Lower lobe of right lung (tissue), 2 donors: Measurements from ENCODE around the gene ZNF747. TPM values are rescaled to one million over a fixed set of nuclear protein-coding genes. Genes with fewer than 3 reads are reported as not detected.
"Not testable (repeated sequence)": the region's sequence is repeated elsewhere in the genome, so short reads cannot be mapped to it uniquely, and the experiment has no call there.

Experiments
- ATAC-seq, 2 donors: fragments of 200-7000 bp; cut with Tn5 transposase; one replicate each; pipeline ENCODE4 v1.9.1; 2020 to 2022; ENCODE audit warnings: mild to moderate bottlenecking in 2 of 2, moderate library complexity in 2 of 2
- DNase-seq: peaks from one replicate; pipeline ENCODE4 v3.0.0-alpha.2; 2020
- H3K27ac ChIP-seq: fragments of 200-600 bp; one replicate; pipeline ENCODE4 v1.8.0; 2022
- H3K27me3 ChIP-seq: fragments of 200-600 bp; one replicate; pipeline ENCODE4 v1.8.0; 2022; ENCODE audit warnings: low read depth
- H3K36me3 ChIP-seq: fragments of 200-600 bp; one replicate; pipeline ENCODE4 v1.8.0; 2022; ENCODE audit warnings: mild to moderate bottlenecking
- H3K4me1 ChIP-seq: fragments of 200-600 bp; one replicate; pipeline ENCODE4 v1.8.0; 2022
- H3K4me3 ChIP-seq: fragments of 200-600 bp; one replicate; pipeline ENCODE4 v1.8.0; 2022; ENCODE audit warnings: mild to moderate bottlenecking
- H3K9me3 ChIP-seq: fragments of 200-600 bp; one replicate; pipeline ENCODE4 v1.8.0; 2022
- intact Hi-C: fragments of 100-400 bp; cut with DNase I; formaldehyde crosslinking; loops from one replicate; pipeline ENCODE4 v1.11.0; 2022
- total RNA-seq: library from RNA; stranded (reverse); fragmentation: NEBNext Ultra II Directional; extraction: Animal tissue kit (Norgen Biotek cat#: 25700); gene quantifications from one replicate; pipeline ENCODE4 v1.2.1, GENCODE V29; 2021
- TF ChIP-seq, protein P1 (sequence below): fragments of 200-600 bp; IDR thresholded peaks from one replicate; pipeline ENCODE4 v1.8.0; 2022; ENCODE audit warnings: antibody characterized with exemption, mild to moderate bottlenecking
- donor health status: DM: no; HTN: yes; CAD: no; lungs with severe emphysema.

ZNF747 gene
- total RNA-seq, 1 donor from 2014 or later = 9.3 TPM

DNA sequence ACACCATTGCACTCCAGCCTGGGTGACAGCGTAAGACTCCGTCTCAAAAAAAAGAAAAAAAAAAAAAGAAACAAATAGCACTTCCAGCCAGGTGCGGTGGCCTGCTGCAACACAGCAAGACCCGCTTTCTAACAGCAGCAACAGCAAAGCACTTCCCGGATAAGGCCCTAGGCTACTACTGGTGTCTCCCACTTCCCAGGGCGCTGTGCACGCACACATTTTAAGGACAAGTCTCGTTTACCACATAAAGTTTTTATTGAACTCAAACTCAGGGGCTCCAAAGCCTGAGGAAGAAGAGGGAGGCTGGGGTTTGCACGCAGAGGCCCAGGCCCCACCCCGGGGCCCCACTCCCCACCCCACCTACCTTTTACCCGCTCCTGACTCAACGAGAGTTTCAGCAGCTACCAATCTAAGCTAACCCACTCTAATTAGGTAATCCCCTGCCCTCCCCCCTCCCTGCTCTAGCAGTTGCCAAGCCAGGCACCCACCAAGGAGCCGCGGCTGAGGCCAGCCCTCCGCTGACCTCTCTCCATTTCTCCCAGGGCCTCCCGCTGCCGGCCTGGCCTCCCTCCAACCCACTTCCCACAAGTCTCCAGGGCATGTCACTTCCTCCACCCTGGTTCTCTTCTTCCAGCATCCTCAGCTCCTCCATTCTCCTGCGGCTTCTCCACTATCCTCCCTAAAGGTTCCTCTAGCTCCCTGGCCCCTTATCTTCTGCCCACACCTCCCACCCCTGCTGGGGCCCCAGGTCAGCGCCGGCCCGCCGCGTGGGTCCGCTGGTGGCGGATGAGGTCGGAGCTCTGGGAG is 10.7 kb downstream of the ZNF747 start:
- DNase-seq (no peak), ATAC-seq (no peak)
- H3K27me3 ChIP-seq = no peaks in the 10 kb centered on the region
- H3K27ac ChIP-seq = no peak overlapping the region
- peaks cover 21% of the 10 kb centered on the region for H3K4me1 ChIP-seq
- intact Hi-C loops = no loop called here
- H3K9me3 ChIP-seq = no peaks in the 10 kb centered on the region
- TF ChIP-seq, protein P1, sequence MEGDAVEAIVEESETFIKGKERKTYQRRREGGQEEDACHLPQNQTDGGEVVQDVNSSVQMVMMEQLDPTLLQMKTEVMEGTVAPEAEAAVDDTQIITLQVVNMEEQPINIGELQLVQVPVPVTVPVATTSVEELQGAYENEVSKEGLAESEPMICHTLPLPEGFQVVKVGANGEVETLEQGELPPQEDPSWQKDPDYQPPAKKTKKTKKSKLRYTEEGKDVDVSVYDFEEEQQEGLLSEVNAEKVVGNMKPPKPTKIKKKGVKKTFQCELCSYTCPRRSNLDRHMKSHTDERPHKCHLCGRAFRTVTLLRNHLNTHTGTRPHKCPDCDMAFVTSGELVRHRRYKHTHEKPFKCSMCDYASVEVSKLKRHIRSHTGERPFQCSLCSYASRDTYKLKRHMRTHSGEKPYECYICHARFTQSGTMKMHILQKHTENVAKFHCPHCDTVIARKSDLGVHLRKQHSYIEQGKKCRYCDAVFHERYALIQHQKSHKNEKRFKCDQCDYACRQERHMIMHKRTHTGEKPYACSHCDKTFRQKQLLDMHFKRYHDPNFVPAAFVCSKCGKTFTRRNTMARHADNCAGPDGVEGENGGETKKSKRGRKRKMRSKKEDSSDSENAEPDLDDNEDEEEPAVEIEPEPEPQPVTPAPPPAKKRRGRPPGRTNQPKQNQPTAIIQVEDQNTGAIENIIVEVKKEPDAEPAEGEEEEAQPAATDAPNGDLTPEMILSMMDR = no peak
- no peak overlapping the region for H3K4me3 ChIP-seq
- H3K36me3 ChIP-seq = peaks cover 18% of the 10 kb centered on the region

DNA sequence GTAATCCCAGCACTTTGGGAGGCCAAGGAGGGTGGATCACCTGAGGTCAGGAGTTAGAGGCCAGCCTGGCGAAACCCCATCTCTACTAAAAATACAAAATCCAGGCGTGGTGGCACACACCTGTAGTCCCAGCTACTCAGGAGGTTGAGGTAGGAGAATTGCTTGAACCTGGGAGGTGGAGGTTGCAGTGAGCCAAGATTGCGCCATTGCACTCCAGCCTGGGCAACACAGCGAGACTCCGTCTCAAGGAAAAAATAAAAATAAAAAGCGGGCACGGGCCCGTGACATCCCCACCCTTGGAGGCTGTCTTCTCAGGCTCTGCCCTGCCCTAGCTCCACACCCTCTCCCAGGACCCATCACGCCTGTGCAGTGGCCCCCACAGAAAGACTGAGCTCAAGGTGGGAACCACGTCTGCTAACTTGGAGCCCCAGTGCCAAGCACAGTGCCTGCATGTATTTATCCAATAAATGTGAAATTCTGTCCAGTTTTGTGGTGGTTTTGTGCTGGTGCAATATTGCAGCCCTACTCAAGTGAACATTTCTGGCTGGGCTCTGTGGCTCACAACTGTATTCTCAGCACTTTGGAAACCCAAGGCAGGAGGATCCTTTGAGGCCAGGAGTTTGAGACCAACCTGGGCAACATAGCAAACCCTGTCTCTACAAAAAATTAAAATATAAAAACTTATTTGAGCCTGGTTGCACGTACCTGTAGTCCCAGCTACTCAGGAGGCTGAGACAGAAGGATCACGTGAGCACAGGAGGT is 11.8 kb downstream of the ZNF747 start:
- H3K4me1 ChIP-seq, H3K27ac ChIP-seq, H3K27me3 ChIP-seq, DNase-seq, ATAC-seq, H3K9me3 ChIP-seq, H3K4me3 ChIP-seq, intact Hi-C loops: not testable (repeated sequence)
- peaks cover 29% of the 10 kb centered on the region for H3K36me3 ChIP-seq

DNA sequence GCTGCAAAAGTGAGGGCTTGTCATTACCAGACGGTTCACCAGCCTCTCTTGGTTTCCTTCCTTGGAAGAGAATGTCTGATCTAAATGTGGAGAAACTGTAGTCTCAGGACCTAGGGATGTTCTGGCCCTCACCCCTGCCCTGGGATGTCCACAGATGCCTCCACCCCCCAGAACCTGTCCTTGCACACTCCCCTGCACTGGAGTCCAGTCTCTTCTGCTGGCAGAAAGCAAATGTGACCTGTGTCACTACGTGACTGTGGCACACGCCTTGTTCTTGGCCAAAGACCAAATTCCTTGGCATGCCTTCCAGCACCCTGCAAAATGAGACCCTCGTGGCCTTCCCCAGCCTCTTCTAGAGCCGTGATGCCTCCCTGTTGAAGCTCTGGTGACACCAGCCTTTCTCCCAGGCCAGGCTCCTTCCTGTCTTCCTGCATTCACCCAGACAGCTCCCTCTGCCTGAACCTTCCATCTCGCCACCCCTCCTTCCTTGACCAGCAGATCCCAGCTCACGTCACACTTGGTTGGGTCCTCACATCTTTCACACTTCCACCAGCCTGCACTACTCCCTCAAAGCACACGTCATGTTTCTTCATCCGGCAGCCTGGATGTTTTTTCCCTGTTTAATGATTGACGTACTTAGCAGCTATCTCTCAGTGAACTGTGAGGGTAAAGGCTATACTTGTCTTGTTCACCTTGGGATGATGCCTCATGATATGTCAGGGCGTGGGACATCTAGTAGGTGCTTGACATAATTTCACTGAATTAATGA is 12.6 kb downstream of the ZNF747 start:
- H3K36me3 ChIP-seq = peaks cover 32% of the 10 kb centered on the region
- H3K4me3 ChIP-seq = no peak overlapping the region
- ATAC-seq (no peak), DNase-seq (no peak)
- H3K27ac ChIP-seq = no peak overlapping the region
- H3K4me1 ChIP-seq = peaks cover 5% of the 10 kb centered on the region
- TF ChIP-seq, protein P1 = no peak
- H3K9me3 ChIP-seq = no peaks in the 10 kb centered on the region
- intact Hi-C loops = no loop called here
- H3K27me3 ChIP-seq = no peaks in the 10 kb centered on the region

DNA sequence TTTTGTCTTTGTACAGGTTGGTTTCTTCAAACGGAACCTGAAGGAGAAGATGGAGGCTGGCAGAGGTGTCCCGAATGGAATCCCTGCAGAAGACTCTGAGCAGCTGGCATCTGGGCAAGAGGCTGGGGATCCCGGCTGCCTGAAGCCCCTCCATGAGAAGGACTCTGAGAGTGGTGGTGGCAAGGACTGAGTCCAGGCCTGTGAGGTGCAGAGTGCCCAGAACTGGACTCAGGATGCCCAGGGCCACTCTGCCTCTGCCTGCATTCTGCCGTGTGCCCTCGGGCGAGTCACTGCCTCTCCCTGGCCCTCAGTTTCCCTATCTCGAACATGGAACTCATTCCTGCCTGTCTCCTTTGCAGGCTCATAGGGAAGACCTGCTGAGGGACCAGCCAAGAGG is 13.2 kb downstream of the ZNF747 start:
- H3K36me3 ChIP-seq = peaks cover 37% of the 10 kb centered on the region

DNA sequence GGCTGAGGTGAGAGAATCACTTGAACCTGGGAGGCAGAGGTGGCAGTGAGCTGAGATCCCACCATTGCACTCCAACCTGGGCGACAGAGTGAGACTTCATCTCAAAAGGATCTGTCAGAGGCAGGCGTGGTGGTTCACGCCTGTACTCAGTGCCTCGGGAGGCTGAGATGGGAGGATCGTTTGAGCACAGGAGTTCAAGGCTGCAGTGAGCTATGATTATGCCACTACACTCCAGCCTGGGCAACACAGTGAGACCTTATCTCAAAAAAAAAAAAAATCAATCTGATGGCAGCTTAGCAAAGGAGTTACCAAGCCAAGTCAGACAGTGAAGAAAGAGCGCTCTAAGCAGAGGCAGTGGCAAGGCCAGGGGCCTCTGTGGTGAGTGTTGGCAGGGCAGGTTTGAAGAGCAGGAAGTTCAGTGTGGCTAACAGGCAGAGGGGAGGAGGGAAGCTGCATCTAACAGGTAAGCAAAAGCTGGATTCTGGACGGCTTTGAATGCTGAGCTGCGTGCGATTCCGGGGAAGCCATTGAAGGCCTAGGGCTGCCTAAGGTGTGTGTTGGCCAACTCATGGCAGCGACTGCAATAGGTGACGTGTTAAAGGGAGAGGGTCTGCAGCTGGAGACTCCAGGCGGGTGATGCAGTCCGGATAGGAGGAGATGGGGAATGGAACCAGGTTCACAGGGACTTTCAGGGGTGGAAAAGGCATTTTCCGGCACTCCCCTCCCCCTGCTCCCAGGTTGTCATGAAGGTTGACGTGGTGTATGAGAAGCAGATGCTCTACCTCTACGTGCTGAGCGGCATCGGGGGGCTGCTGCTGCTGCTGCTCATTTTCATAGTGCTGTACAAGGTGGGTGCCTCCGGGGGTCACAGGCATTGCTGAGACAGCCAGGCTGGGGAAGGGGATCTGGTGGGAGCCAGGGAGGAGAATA is 15.3 kb downstream of the ZNF747 start:
- no peaks in the 10 kb centered on the region for H3K9me3 ChIP-seq
- H3K27ac ChIP-seq = no peak overlapping the region
- DNase-seq = no peak
- peaks cover 46% of the 10 kb centered on the region for H3K36me3 ChIP-seq
- no peaks in the 10 kb centered on the region for H3K27me3 ChIP-seq
- no peak for ATAC-seq
- H3K4me1 ChIP-seq = no peaks in the 10 kb centered on the region
- intact Hi-C loops = no loop called here
- TF ChIP-seq, protein P1 = no peak
- H3K4me3 ChIP-seq = no peak overlapping the region

More for the DNA sequence above, 13.2 kb downstream of the ZNF747 start:
- no peaks in the 10 kb centered on the region for H3K9me3 ChIP-seq
- TF ChIP-seq, protein P1 = no peak
- H3K27ac ChIP-seq = no peak overlapping the region
- H3K27me3 ChIP-seq = no peaks in the 10 kb centered on the region
- H3K4me3 ChIP-seq = no peak overlapping the region
- intact Hi-C loops = no loop called here
- ATAC-seq = no peak
- peaks cover 5% of the 10 kb centered on the region for H3K4me1 ChIP-seq
- no peak for DNase-seq
